Muscle of leg (tissue), 11 donors: Measurements from ENCODE around the gene CD93. TPM values are rescaled to one million over a fixed set of nuclear protein-coding genes. Genes with fewer than 3 reads are reported as not detected.

ENCODE experiments used
- DNase-seq: peaks from one replicate; pipeline ENCODE4 v3.0.0; 2013
- H3K27ac ChIP-seq: one replicate; pipeline ENCODE4 v1.5.1; 2013; ENCODE audit warnings: mild to moderate bottlenecking, low read length, control low read depth
- H3K27me3 ChIP-seq: one replicate; pipeline ENCODE4 v1.6.1; 2013; ENCODE audit warnings: low read length; ENCODE audit not compliant: control insufficient read depth, insufficient read depth
- H3K36me3 ChIP-seq: one replicate; pipeline ENCODE4 v1.6.1; 2013; ENCODE audit warnings: low read length; ENCODE audit not compliant: control insufficient read depth, insufficient read depth
- H3K4me1 ChIP-seq: one replicate; pipeline ENCODE4 v1.6.1; 2013; ENCODE audit warnings: low read length; ENCODE audit not compliant: control insufficient read depth, insufficient read depth
- H3K4me3 ChIP-seq: one replicate; pipeline ENCODE4 v1.5.1; 2013; ENCODE audit warnings: low read length, control low read depth
- H3K9me3 ChIP-seq: replicated peaks from 2 replicates; pipeline ENCODE4 v1.6.1; 2013; ENCODE audit warnings: low read depth, low read length; ENCODE audit not compliant: control insufficient read depth
- WGBS: methylation state at CpG from one replicate; pipeline ENCODE4 v1.1.5; 2013; ENCODE audit warnings: missing lambda C conversion rate; ENCODE audit not compliant: insufficient coverage; 5-methylcytosine and 5-hydroxymethylcytosine counted together
- polyA plus RNA-seq, 8 donors: library from polyadenylated mRNA; unstranded; fragments of 120-200 nt; gene quantifications; one replicate each; pipeline versions ENCODE4 v1.2.1 to v1.2.3, GENCODE V29; 2013; ENCODE audit warnings: inconsistent platforms in 1 of 8, low replicate concordance in 1 of 8; ENCODE audit not compliant: insufficient read length in 8 of 8, insufficient read depth in 1 of 8
- total RNA-seq: library from RNA; stranded (reverse); fragments of 120-200 nt; gene quantifications from one replicate; pipeline ENCODE4 v1.2.4, GENCODE V29; 2013

The CD93 gene
- total and polyA plus RNA-seq, 9 donors, result 48.2 to 69.8 (median 59.7) TPM

DNA sequence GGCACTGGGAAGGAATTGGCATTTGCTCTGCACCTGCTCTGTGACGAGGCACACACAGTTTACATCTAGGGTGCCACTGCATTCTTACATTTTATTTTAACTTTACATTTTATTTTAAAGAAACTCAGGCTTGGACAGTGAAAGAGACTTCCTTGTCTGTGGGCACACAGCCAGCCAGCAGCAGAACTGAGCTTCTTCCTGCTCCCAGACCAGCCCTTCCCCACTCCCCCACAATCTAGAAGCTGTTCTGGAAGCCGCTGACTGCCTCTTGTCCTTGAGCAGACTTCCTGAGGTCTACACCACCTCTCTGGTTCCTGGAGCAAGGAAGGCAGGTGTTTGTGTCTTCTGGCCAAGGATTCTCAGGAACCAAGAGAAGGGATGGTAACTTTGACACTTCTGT is 27.9 kb upstream of the CD93 start:
- peaks cover 29% of the 10 kb centered on the region for H3K4me1 ChIP-seq
- 80% methylated on average over 1 of the region's 2 CpGs for WGBS
- no peaks in the 10 kb centered on the region for H3K36me3 ChIP-seq
- peak overlapping the region; percentile 42 for H3K27ac ChIP-seq
- H3K27me3 ChIP-seq, result no peaks in the 10 kb centered on the region
- H3K4me3 ChIP-seq, result no peak overlapping the region
- peak; percentile 75 for DNase-seq
- H3K9me3 ChIP-seq, result no peaks in the 10 kb centered on the region

- DNase-seq, result no peak
- H3K27me3 ChIP-seq, result no peaks in the 10 kb centered on the region
- H3K4me1 ChIP-seq, result peaks cover 16% of the 10 kb centered on the region
- no CpG with 5 or more reads among the region's 1 CpG for WGBS
- H3K36me3 ChIP-seq, result no peaks in the 10 kb centered on the region
- H3K4me3 ChIP-seq, result no peak overlapping the region
- H3K9me3 ChIP-seq, result no peaks in the 10 kb centered on the region
- no peak overlapping the region for H3K27ac ChIP-seq
These were observed 26.5 kb upstream of the CD93 start for GRCh38 chr20:23112595-23112994.

DNA sequence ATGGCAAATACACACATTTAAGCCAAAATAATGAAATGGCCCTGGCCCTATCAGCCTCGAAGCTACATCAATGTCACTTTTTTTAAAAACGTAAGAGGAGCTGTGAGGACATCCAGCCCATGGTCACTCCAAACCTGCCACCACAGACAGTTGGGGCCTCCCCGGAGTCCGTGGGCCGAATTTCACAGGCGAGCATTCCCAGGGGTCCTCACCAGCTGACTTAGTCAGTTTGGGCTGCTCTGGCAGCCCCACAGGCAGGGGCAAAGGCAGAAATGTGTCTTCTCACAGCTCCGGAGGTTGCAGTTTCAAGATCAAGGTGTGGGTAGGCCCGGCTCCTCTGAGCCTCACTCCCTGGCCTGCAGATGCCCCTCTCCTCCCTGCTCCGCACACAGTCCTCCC is 25.8 kb upstream of the CD93 start:
- peaks cover 15% of the 10 kb centered on the region for H3K4me1 ChIP-seq
- WGBS, result 85% methylated on average over 9 of the region's 9 CpGs
- H3K9me3 ChIP-seq, result no peaks in the 10 kb centered on the region

GRCh38 chr20:23111307-23111943 is 25.3 kb upstream of the CD93 start:
- WGBS, result 83% methylated on average over 6 of the region's 16 CpGs
- H3K4me1 ChIP-seq, result peaks cover 17% of the 10 kb centered on the region
- no peak overlapping the region for H3K4me3 ChIP-seq

More for the DNA sequence above, 25.8 kb upstream of the CD93 start:
- no peak overlapping the region for H3K4me3 ChIP-seq
- H3K27ac ChIP-seq, result no peak overlapping the region
- H3K36me3 ChIP-seq, result no peaks in the 10 kb centered on the region
- no peaks in the 10 kb centered on the region for H3K27me3 ChIP-seq
- DNase-seq, result no peak

GRCh38 chr20:23108871-23109270 is 22.7 kb upstream of the CD93 start:
- no peak for DNase-seq
- Histone ChIP-seq H3K4me3 (no peak overlapping the region), H3K36me3 (no peaks in the 10 kb centered on the region), H3K27me3 (no peaks in the 10 kb centered on the region), H3K9me3 (no peaks in the 10 kb centered on the region), H3K4me1 (peaks cover 30% of the 10 kb centered on the region), H3K27ac (no peak overlapping the region)
- 100% methylated on average over 2 of the region's 3 CpGs for WGBS

More at GRCh38 chr20:23111307-23111943, 25.3 kb upstream of the CD93 start:
- no peaks in the 10 kb centered on the region for H3K36me3 ChIP-seq
- no peak overlapping the region for H3K27ac ChIP-seq
- H3K9me3 ChIP-seq, result no peaks in the 10 kb centered on the region
- no peaks in the 10 kb centered on the region for H3K27me3 ChIP-seq
- no peak for DNase-seq

GRCh38 chr20:23107466-23107865 is 21.3 kb upstream of the CD93 start:
- H3K27ac ChIP-seq, result peak overlapping the region; percentile 63
- no peak for DNase-seq
- H3K4me3 ChIP-seq, result no peak overlapping the region
- WGBS, result 88% methylated on average over 1 of the region's 3 CpGs
- H3K36me3 ChIP-seq, result no peaks in the 10 kb centered on the region
- H3K9me3 ChIP-seq, result no peaks in the 10 kb centered on the region
- H3K27me3 ChIP-seq, result no peaks in the 10 kb centered on the region
- H3K4me1 ChIP-seq, result peaks cover 31% of the 10 kb centered on the region

- peak; percentile 73 for DNase-seq
- peak overlapping the region; percentile 63 for H3K27ac ChIP-seq
- H3K9me3 ChIP-seq, result no peaks in the 10 kb centered on the region
- H3K36me3 ChIP-seq, result no peaks in the 10 kb centered on the region
- H3K4me1 ChIP-seq, result peaks cover 34% of the 10 kb centered on the region
- 52% methylated on average over 6 of the region's 9 CpGs for WGBS
- H3K27me3 ChIP-seq, result no peaks in the 10 kb centered on the region
- H3K4me3 ChIP-seq, result no peak overlapping the region
These were observed 20.2 kb upstream of the CD93 start for GRCh38 chr20:23106271-23106851.

DNA sequence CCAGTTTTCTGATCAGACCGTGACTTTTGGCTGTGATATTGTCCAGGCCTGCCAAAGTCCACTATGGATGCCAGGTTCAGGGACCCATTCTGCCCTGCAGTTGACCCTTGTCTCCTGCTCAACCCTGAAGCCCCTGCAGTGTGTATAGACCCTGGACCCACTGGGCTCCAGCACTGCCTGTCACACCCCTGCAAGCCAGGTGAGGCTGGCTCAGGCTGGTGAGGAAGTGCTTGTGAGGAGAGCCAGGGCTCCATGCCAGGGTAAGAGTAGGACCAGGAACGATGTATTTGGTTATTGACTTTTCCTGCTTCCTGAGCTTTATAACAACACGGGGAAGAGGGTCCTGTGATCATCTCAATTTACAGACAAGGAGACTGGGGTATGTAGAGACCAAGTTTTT is 19.1 kb upstream of the CD93 start:
- Histone ChIP-seq H3K9me3 (no peaks in the 10 kb centered on the region), H3K4me1 (peaks cover 38% of the 10 kb centered on the region), H3K36me3 (no peaks in the 10 kb centered on the region), H3K27me3 (no peaks in the 10 kb centered on the region), H3K27ac (peak overlapping the region; percentile 32), H3K4me3 (no peak overlapping the region)
- DNase-seq, result no peak
- whole genome bisulfite sequencing, result 85% methylated on average over 1 of the region's 3 CpGs

- H3K4me1 ChIP-seq, result peaks cover 42% of the 10 kb centered on the region
- no peaks in the 10 kb centered on the region for H3K27me3 ChIP-seq
- H3K4me3 ChIP-seq, result no peak overlapping the region
- WGBS, result 90% methylated on average over 6 of the region's 11 CpGs
- H3K36me3 ChIP-seq, result no peaks in the 10 kb centered on the region
- peak; percentile 78 for DNase-seq
- H3K9me3 ChIP-seq, result no peaks in the 10 kb centered on the region
- peak overlapping the region; percentile 81 for H3K27ac ChIP-seq
These were observed 17.3 kb upstream of the CD93 start for GRCh38 chr20:23103284-23104018.

DNA sequence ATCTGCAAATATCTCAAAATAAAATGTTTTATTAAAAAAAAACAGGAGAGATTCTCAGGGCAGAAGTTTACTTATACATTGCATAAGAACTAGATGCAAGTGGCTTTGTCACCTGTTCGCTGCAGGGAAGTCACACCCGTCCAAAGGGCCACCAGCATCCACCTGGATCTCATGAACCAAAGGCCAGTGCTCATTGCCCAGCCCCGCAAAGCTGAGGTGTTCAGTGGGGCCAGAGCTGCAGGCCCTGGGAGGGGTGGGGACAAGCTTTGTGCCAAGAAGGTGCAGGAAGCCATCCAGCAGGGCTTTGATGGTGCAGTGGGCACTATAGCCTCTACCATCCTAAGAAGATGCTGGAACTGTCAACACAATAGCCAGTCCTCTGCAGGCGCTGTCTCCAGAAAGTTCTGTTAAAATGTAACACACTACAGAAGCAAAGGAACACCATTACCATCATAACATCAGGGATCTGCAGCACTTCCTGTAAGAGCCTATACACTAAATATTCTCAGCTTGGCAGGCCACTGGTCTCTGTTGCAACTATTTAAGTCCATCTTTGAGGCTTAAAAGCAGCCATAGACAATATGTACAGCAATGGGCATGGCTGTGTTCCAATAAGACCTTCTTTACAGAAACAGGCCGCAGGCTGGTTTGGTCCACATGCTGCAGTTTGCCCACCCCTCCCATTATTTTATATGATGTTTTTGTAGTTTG is 15.7 kb upstream of the CD93 start:
- Histone ChIP-seq H3K4me1 (peaks cover 36% of the 10 kb centered on the region), H3K27ac (peak overlapping the region; percentile 59), H3K9me3 (no peaks in the 10 kb centered on the region), H3K27me3 (no peaks in the 10 kb centered on the region), H3K36me3 (no peaks in the 10 kb centered on the region), H3K4me3 (no peak overlapping the region)
- DNase-seq, result no peak
- 95% methylated on average over 4 of the region's 5 CpGs for WGBS
